BLaER1 treated with 17β-estradiol and CSF1 and Interleukin-3, amounts not matched to agents 10 nM and 100 nM (cell line): ENCODE results near the gene WBP1L.
A peak's percentile ranks its signal among the peaks of the same experiment; 100 is the strongest.

Source experiments
- H3K27ac ChIP-seq, 11 experiments: shearing (Covaris generic); formaldehyde crosslinking; 2 replicates each; pipeline ENCODE4 v1.8.1; 2022
- H3K27me3 ChIP-seq, 11 experiments: shearing (Covaris generic); formaldehyde crosslinking; 2 replicates each; pipeline ENCODE4 v1.8.1; 2022
- H3K36me3 ChIP-seq, 11 experiments: shearing (Covaris generic); formaldehyde crosslinking; 2 replicates each; pipeline ENCODE4 v1.8.1; 2022
- H3K4me1 ChIP-seq, 10 experiments: shearing (Covaris generic); formaldehyde crosslinking; 2 replicates each; pipeline ENCODE4 v1.8.1; 2022
- H3K4me2 ChIP-seq, 11 experiments: shearing (Covaris generic); formaldehyde crosslinking; 2 replicates each; pipeline ENCODE4 v1.8.1; 2022
- H3K4me3 ChIP-seq, 10 experiments: shearing (Covaris generic); formaldehyde crosslinking; 2 replicates each; pipeline ENCODE4 v1.8.1; 2022
- H3K9ac ChIP-seq, 11 experiments: shearing (Covaris generic); formaldehyde crosslinking; 2 replicates each; pipeline ENCODE4 v1.8.1; 2022
- H3K9me3 ChIP-seq, 11 experiments: shearing (Covaris generic); formaldehyde crosslinking; replicated peaks in 1 of 11; 2 replicates each; pipeline ENCODE4 v1.8.1; 2022
- H4K20me1 ChIP-seq, 11 experiments: shearing (Covaris generic); formaldehyde crosslinking; 2 replicates each; pipeline ENCODE4 v1.8.1; 2022
- Cebpa-rat ChIP-seq, 11 experiments: shearing (Covaris generic); IDR thresholded peaks; 2 replicates each; pipeline ENCODE4 v1.8.1; 2022

The WBP1L gene

GRCh38 chr10:102775201-102775934 is 31.6 kb downstream of the WBP1L start:
- H3K4me2 ChIP-seq = peak overlapping the region; percentile 74 to 97 (median 88)
- H3K27ac ChIP-seq = peak overlapping the region; percentile 73 to 95 (median 85)
- TF ChIP-seq Cebpa-rat (IDR thresholded peaks at IDR 0.05) = no peak
- H3K9ac ChIP-seq = peak overlapping the region; percentile 66 to 92 (median 76)
- peaks cover 0 to 56% (median 10%) of the 10 kb centered on the region in 11 experiments; a peak in 10 of 22 replicates for H4K20me1 ChIP-seq
- peak overlapping the region in 7 of 10 experiments; percentile 35 to 48 (median 45); a peak in 11 of 20 replicates for H3K4me3 ChIP-seq
- no peaks in the 10 kb centered on the region for H3K9me3 ChIP-seq
- peaks cover 53 to 100% (median 64%) of the 10 kb centered on the region in 10 experiments for H3K4me1 ChIP-seq
- no peaks in the 10 kb centered on the region for H3K27me3 ChIP-seq
- peaks cover 1 to 30% (median 9%) of the 10 kb centered on the region in 11 experiments; a peak in 14 of 22 replicates for H3K36me3 ChIP-seq

- H3K4me1 ChIP-seq = peaks cover 53 to 100% (median 69%) of the 10 kb centered on the region in 10 experiments
- TF ChIP-seq Cebpa-rat (IDR thresholded peaks at IDR 0.05) = no peak
- 0 out of 22 replicates have a peak, but pooled peaks cover 0 to 2% (median 0%) of the 10 kb centered on the region in 11 experiments for H3K9me3 ChIP-seq
- H3K9ac ChIP-seq = peak overlapping the region; percentile 66 to 92 (median 76)
- H3K27me3 ChIP-seq = no peaks in the 10 kb centered on the region
- peaks cover 0 to 54% (median 7%) of the 10 kb centered on the region in 11 experiments; a peak in 8 of 22 replicates for H4K20me1 ChIP-seq
- H3K36me3 ChIP-seq = peaks cover 5 to 31% (median 15%) of the 10 kb centered on the region in 11 experiments; a peak in 17 of 22 replicates
- H3K4me2 ChIP-seq = peak overlapping the region; percentile 74 to 97 (median 88)
- H3K27ac ChIP-seq = peak overlapping the region; percentile 73 to 95 (median 85)
- peak overlapping the region; percentile 17 to 48 (median 40); a peak in 19 of 20 replicates for H3K4me3 ChIP-seq
Measured at GRCh38 chr10:102775935-102776669, 32.4 kb downstream of the WBP1L start.

- Histone ChIP-seq H4K20me1 (peaks cover 0 to 46% (median 11%) of the 10 kb centered on the region in 11 experiments; a peak in 7 of 22 replicates), H3K4me2 (peak overlapping the region; percentile 74 to 97 (median 88)), H3K27ac (peak overlapping the region; percentile 73 to 95 (median 85)), H3K36me3 (peaks cover 9 to 38% (median 23%) of the 10 kb centered on the region in 11 experiments; a peak in 18 of 22 replicates), H3K4me3 (peak overlapping the region; percentile 3 to 48 (median 38); a peak in 18 of 20 replicates), H3K27me3 (no peaks in the 10 kb centered on the region), H3K9me3 (peaks cover 0 to 9% (median 0%) of the 10 kb centered on the region in 11 experiments; a peak in 2 of 22 replicates), H3K4me1 (peaks cover 53 to 100% (median 73%) of the 10 kb centered on the region in 10 experiments), H3K9ac (peak overlapping the region; percentile 66 to 92 (median 76))
- no peak for TF ChIP-seq Cebpa-rat (IDR thresholded peaks at IDR 0.05)
Measured at GRCh38 chr10:102776779-102777456, 33.2 kb downstream of the WBP1L start.

GRCh38 chr10:102777711-102778453 is 34.1 kb downstream of the WBP1L start:
- TF ChIP-seq Cebpa-rat (IDR thresholded peaks at IDR 0.05) = no peak
- Histone ChIP-seq H3K27me3 (no peaks in the 10 kb centered on the region), H3K4me2 (peak overlapping the region; percentile 74 to 97 (median 88)), H3K4me1 (peaks cover 53 to 100% (median 72%) of the 10 kb centered on the region in 10 experiments), H3K9me3 (peaks cover 0 to 9% (median 0%) of the 10 kb centered on the region in 11 experiments; a peak in 2 of 22 replicates), H3K9ac (peak overlapping the region in 9 of 11 experiments; percentile 12 to 92 (median 76); a peak in 13 of 22 replicates), H3K4me3 (peak overlapping the region in 2 of 10 experiments; percentile 40 to 48; a peak in 3 of 20 replicates), H3K27ac (peak overlapping the region; percentile 73 to 95 (median 85); a peak in 20 of 22 replicates), H3K36me3 (peaks cover 11 to 44% (median 24%) of the 10 kb centered on the region in 11 experiments; a peak in 18 of 22 replicates), H4K20me1 (peaks cover 0 to 45% (median 11%) of the 10 kb centered on the region in 11 experiments; a peak in 8 of 22 replicates)

- Histone ChIP-seq H3K9ac (peak overlapping the region in 1 of 11 experiments; percentile 92; a peak in 1 of 22 replicates), H3K4me1 (peaks cover 45 to 100% (median 72%) of the 10 kb centered on the region in 10 experiments), H4K20me1 (peaks cover 0 to 41% (median 11%) of the 10 kb centered on the region in 11 experiments; a peak in 8 of 22 replicates), H3K27ac (peak overlapping the region in 1 of 11 experiments; percentile 1; a peak in 1 of 22 replicates), H3K9me3 (peaks cover 0 to 9% (median 0%) of the 10 kb centered on the region in 11 experiments; a peak in 3 of 22 replicates), H3K4me3 (peak overlapping the region in 1 of 10 experiments; percentile 48; a peak in 1 of 20 replicates), H3K36me3 (peaks cover 14 to 45% (median 25%) of the 10 kb centered on the region in 11 experiments; a peak in 18 of 22 replicates), H3K27me3 (no peaks in the 10 kb centered on the region), H3K4me2 (peak overlapping the region in 2 of 11 experiments; percentile 88 to 97; a peak in 4 of 22 replicates)
- no peak for TF ChIP-seq Cebpa-rat (IDR thresholded peaks at IDR 0.05)
Measured at GRCh38 chr10:102778781-102779180, 35.0 kb downstream of the WBP1L start.

GRCh38 chr10:102779680-102780526 is 36.2 kb downstream of the WBP1L start:
- H3K36me3 ChIP-seq = peaks cover 14 to 39% (median 25%) of the 10 kb centered on the region in 11 experiments; a peak in 18 of 22 replicates
- H3K4me1 ChIP-seq = peaks cover 33 to 100% (median 66%) of the 10 kb centered on the region in 10 experiments
- H4K20me1 ChIP-seq = peaks cover 0 to 39% (median 11%) of the 10 kb centered on the region in 11 experiments; a peak in 8 of 22 replicates
- H3K27me3 ChIP-seq = no peaks in the 10 kb centered on the region
- peaks cover 0 to 9% (median 0%) of the 10 kb centered on the region in 11 experiments; a peak in 3 of 22 replicates for H3K9me3 ChIP-seq
- peak overlapping the region in 3 of 11 experiments; percentile 81 to 97 (median 96); a peak in 6 of 22 replicates for H3K4me2 ChIP-seq
- no peak overlapping the region for H3K4me3 ChIP-seq
- no peak for TF ChIP-seq Cebpa-rat (IDR thresholded peaks at IDR 0.05)
- H3K9ac ChIP-seq = no peak overlapping the region
- H3K27ac ChIP-seq = no peak overlapping the region

GRCh38 chr10:102780527-102780808 is 36.7 kb downstream of the WBP1L start:
- Histone ChIP-seq H4K20me1 (peaks cover 0 to 45% (median 11%) of the 10 kb centered on the region in 11 experiments; a peak in 8 of 22 replicates), H3K27me3 (no peaks in the 10 kb centered on the region), H3K4me3 (no peak overlapping the region), H3K27ac (no peak overlapping the region), H3K4me2 (peak overlapping the region in 5 of 11 experiments; percentile 16 to 97 (median 81); a peak in 10 of 22 replicates), H3K36me3 (peaks cover 14 to 39% (median 25%) of the 10 kb centered on the region in 11 experiments; a peak in 18 of 22 replicates), H3K4me1 (peaks cover 32 to 100% (median 66%) of the 10 kb centered on the region in 10 experiments), H3K9ac (no peak overlapping the region), H3K9me3 (peaks cover 0 to 9% (median 0%) of the 10 kb centered on the region in 11 experiments; a peak in 3 of 22 replicates)
- TF ChIP-seq Cebpa-rat (IDR thresholded peaks at IDR 0.05) = no peak
